NK-92 treated with Interleukin-12 subunit alpha and Interleukin-12 subunit beta, amount 100 ng/mL, for 24 hours (cell line): Measurements from ENCODE around the gene GPR101.
"Not testable (repeated sequence)": the region's sequence is repeated elsewhere in the genome, so short reads cannot be mapped to it uniquely, and the experiment has no call there.

ENCODE experiments used
- DNase-seq: peaks from one replicate; lab custom pipeline; 2025; lab: John Stamatoyannopoulos, UW

The GPR101 gene

GRCh38 chrX:137028699-137029098, 5.1 kb downstream of the GPR101 start:
- no peak for DNase-seq

- no peak for DNase-seq
Measured at GRCh38 chrX:137025930-137026329, 7.9 kb downstream of the GPR101 start.

- DNase-seq, result not testable (repeated sequence)
Measured at GRCh38 chrX:137000236-137000635, 33.6 kb downstream of the GPR101 start.

- no peak for DNase-seq
Measured at GRCh38 chrX:136999024-136999423, 34.8 kb downstream of the GPR101 start.
